ENCODE results near the gene TRIM15. TPM values are rescaled to one million over a fixed set of nuclear protein-coding genes. Genes with fewer than 3 reads are reported as not detected.
"Not testable (repeated sequence)": the region's sequence is repeated elsewhere in the genome, so short reads cannot be mapped to it uniquely, and the experiment has no call there.

TRIM15 gene
- total RNA-seq, 1 donor from 2014 or later, result not detected

DNA sequence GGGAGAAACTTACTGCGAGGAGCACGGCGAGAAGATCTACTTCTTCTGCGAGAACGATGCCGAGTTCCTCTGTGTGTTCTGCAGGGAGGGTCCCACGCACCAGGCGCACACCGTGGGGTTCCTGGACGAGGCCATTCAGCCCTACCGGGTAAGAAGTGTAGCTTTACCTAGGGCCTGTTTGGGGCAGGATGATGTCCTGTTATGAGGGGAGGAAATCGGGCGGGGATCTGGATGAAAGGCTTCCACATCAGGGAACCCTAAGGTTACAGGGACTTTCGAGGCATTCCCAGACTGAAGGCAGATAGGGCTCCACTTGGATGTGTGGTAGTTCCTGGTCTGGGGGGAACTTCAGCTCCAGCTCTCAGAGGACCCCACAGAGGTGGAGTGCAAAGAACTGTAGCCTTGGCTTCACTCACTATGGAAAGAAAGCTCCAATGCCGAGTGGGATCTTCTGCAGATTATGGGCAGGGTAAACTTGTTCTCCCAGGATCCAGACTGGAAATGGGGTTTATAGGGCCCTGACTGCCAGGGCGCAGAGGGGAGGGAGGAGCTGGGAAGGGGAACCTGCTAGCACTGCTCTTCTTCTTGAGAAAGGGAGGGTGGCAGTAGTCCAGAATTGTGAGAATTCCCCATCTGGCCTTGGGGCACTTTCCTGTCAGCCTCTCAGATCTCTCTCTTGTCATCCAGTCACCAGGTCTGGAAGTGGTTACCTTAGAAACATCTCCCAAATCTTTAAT is 740 bp downstream of the TRIM15 start:
- no peak for DNase-seq

DNA sequence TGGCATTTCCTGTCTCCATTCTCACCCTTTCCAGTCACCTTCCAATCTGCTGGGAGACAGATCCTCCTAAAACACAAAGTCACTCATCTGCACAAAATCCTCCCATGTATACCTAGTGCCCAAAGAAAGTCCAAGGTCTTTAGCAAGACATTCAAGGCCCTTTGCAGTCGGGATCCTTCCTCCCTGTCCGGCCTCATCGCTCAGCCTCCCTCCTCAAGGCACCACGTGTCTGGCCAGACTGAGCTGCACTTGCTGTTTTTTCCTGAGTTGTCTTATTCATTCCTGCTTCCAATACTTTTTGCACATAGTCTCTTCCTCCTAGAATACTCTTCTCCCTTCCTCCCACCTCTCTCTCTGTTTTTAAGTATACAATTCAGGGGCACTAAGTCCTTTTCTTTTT is 1.4 kb downstream of the TRIM15 start:
- no peak for DNase-seq

DNA sequence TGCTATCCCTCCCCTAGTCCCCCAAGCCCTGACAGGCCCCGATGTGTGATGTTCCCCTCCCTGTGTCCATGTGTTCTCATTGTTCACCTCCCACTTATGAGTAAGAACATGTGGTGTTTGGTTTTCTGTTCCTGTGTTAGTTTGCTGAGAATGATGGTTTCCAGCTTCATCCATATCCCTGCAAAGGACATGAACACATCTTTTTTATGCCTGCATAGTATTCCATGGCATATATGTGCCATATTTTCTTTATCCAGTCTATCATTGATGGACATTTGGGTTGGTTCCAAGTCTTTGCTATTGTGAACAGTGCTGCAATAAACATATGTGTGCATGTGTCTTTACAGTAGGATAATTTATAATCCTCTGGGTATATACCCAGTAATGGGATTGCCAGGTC is 1.9 kb downstream of the TRIM15 start:
- DNase-seq, result not testable (repeated sequence)

DNA sequence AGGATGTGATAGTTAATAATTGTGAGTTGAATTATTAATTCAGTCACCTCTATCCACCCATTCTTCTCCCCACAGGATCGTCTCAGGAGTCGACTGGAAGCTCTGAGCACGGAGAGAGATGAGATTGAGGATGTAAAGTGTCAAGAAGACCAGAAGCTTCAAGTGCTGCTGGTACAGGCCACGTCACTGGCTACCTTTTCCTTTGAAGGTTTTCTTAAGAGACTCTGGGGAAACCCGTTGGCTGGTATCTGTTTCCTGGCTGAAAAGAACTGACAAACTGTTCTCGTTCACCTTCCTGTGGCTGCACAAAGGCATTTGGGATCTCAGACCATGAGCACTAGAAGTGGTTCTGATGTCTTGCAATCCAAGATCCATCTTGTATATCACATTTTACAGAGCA is 3.8 kb downstream of the TRIM15 start:
- DNase-seq, result no peak

DNA sequence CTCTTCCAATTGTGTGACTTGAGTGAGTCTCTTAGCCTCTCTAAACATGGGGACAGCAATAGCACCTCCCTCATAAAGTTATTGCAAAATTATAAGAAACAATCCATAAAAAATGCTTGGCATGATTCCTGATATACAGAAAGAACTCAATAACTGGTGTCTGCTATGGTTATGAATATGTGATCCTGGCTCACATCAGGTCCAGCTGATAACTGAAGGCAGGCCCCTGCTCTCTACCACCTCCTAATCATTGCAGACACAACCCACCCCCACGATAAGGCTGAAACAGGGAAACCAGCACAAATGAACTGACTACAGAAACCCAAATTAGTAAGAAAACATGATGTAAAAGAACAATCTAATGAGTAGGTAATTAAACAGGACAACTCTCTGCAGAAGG is 5.4 kb downstream of the TRIM15 start:
- DNase-seq, result no peak

DNA sequence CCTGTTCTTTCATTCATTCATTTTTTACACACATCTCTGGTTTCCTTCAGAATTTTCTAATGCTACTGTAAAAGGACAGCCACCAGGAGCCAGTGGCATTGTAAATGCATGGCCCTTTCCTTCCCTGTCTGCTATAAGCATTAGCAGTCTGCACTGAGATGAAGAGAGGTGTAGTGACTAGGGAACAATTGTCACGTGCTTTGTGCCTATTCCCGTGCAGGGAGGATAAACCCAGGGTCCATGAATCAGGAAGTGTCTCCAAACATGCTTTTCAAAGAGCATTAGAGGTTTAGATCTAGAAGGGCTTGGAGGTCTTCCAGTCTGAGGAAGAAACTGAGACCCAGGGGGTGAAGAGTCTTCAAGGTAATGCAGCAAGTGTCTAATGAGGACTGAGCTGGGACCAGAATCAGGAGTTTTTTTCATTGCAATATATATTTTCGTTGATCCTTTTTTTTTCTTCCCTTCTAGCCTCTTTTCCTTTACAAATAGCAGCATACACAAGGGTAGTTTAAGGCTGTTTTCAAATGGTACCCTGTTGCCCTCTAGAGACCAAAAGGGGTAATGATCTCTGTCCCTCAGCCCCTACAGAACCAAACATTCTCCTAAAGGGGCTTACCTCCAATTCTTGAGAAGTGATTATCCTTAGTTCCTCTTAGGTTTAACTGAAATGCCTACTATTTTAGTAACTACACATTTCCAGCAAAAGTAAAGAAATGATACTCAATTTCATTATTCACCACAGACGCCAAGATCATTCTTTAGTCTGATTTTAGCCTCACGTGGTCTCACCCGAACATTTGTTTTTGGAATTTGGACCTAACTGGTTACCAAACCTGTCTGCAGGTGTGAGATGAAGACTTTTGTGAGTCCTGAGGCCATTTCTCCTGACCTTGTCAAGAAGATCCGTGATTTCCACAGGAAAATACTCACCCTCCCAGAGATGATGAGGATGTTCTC is 6.6 kb downstream of the TRIM15 start:
- no peak for DNase-seq

DNA sequence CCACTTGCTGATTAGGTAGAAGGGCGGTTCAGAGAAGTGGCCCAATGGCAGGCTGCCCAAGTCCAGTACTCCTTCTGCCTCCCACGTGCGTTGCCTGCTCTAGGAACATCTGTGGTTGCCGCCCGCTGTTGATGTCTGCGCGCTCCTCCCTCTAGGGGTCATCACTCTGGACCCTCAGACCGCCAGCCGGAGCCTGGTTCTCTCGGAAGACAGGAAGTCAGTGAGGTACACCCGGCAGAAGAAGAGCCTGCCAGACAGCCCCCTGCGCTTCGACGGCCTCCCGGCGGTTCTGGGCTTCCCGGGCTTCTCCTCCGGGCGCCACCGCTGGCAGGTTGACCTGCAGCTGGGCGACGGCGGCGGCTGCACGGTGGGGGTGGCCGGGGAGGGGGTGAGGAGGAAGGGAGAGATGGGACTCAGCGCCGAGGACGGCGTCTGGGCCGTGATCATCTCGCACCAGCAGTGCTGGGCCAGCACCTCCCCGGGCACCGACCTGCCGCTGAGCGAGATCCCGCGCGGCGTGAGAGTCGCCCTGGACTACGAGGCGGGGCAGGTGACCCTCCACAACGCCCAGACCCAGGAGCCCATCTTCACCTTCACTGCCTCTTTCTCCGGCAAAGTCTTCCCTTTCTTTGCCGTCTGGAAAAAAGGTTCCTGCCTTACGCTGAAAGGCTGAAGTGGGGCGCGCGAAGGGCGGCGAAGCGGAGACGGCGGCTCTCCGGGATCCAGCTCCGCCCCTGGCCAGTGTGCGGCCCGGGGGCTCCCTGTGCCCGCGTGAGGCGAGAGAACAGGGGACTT is 8.5 kb downstream of the TRIM15 start:
- DNase-seq, result no peak

DNA sequence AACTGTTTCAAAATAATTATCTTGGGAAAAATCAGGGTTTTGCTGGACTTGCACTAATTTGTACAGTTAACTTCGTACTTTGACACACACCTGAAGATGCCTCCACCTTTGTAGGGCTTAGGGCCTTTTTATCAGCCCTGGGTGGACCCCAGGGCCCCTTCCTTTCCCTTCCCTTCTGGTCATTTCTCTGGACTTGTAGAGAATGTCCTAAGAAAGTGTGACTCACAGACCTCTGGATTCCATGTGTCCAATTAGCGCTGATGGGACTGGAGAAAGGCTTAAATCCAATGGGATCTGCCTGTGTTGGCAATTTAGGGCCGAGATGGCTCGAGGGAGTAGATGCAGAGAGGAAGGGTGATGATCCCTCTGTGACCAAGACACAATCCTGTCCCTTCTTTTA is 9.3 kb downstream of the TRIM15 start:
- DNase-seq, result no peak

DNA sequence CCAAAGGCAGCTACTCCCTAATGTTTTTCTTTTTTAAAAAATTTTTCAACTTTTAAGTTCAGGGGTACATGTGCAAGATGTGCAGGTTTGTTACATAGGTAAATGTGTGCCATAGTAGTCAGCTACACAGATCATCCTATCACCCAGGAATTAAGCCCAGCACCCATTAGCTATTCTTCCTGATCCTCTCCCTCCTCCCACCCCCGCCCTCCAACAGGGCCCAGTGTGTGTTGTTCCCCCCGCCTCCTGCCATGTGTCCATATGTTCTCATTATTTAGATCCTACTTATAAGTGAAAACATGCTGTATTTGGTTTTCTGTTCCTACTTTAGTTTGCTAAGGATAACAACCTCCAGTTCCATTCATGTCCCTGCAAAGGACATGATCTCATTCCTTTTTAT is 12.4 kb downstream of the TRIM15 start:
- DNase-seq, result no peak

DNA sequence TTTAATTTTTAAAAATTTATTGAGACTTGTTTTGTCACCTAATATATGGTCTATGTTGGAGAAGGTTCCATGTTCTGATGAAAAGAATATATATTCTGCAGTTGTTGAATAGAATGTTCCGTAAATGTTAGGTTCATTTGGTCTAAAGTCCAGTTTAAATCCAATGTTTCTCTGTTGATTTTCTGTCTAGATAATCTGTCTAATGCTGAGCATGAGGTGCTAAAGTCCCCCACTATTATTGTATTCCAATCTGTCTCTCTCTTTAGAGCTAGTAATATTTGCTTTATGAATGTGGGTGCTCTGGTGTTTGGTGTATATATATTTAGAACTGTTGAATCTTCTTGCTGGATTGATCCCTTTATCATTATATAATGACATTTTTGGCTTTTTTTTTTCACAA is 15.5 kb downstream of the TRIM15 start:
- no peak for DNase-seq

DNA sequence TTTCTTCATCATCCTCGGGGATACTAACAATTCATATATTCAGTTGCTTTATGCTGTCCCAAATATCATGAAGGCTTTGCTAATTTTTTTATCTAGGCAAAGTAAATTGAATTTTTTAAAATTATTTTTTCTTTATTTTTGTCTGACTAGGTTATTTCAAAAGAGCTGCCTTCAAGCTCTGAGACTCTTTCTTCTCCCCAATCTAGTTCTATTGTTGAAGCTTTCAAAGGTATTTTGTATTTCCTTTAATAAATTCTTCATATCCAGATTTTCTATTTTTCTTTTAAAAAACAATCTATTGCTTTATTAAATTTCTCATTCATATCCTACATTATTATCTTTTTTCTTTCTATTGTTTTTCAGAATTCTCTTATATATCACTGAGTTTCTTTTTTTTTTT is 16.8 kb downstream of the TRIM15 start:
- DNase-seq, result no peak

DNA sequence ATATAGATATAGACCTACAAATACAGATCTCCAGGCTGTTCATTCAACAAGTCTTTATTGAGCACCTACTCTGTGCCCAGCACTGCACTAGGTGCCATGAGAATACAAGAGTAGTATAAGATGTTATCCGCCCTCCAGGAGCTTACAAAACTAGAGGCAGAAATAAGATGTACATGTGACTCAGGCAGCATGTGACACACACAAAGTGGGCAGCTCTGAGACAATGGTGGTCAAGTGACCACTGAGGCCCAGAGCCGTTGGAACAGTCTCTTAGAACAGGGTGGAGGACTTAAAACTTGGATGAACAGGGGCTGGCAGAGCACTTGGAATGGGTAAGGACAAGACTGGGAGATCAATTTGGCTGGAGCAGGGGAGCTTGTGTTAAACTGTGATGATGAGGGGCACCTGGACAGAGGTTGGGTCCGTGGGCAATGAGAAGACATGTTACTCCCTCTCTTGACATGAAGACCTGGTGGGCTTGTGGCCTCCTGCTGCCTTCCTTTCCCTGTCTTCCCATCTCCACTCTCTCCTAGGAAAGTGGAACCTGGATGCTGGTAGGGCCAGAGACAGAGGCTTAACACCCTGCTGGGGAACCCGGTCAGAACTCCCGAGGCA is 21.2 kb downstream of the TRIM15 start:
- no peak for DNase-seq

DNA sequence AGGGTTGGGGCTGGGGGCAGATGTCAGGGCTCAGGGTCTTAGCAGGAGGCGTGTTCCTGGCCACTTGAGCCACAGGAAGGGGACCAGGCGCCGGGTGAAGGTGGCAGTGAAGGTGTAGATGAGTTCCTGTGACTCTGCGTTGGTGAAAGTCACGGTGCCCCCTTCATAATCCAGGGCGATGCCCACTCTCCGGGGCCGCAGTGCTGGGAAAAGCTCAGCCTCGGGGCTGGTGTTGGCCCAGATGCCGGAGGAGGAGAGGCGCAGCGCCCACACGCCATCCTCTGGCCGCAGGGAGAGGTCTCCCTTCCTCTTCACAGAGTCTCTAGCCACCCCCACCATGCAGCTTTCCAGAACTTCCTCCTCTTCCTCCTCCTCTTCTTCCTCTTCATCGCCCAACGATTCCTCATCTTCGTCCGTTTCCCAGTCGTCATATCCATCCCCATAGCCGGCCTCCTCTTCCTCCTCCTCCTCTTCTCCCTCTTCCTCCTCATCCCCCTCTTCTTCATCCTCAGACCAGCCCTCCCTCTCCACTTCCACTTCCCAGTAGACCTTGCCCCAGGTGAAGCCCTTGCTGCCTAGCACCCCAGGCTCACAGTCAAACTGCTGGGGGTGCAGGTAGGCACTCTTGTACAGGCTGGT is 22.6 kb downstream of the TRIM15 start:
- DNase-seq, result no peak

DNA sequence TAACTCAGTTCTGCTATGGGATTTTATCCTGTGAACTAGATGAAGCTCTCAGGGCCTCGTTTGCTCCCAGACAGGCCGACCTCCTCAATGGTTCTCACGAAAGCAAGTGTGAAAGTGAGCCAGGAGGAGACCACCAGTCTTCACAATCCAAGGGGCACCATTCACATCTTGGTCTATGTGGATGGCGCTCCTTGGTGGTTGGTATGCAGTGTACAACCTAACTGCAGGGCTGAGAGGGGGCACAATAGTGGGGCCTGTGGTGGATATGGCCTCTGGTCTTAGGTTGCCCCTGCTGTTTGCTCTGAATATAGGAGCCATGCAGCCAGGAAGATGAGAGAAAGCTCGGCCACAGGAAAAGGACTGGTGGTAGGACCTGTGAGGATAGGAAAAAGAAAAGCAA is 25.2 kb downstream of the TRIM15 start:
- DNase-seq, result no peak

DNA sequence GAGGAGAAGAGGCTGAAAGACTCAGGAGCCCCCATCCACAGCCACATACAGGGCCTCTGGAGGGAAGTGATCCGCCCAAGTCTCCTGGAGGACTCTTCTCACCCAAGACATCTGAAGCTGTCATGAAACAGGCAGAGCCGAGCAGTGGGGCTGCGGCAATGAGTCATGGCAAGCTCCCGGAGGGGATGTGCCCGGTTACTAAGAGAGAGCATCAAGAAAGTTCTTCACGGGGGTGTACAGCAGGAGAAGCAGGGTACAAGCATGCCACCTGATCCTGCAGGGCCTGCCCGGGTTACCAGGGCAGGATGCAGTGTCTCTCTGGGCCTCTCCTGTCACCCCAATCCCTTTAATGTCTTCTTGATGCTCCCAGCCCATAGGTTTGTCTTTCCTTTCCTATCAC is 28.7 kb downstream of the TRIM15 start:
- DNase-seq, result no peak

DNA sequence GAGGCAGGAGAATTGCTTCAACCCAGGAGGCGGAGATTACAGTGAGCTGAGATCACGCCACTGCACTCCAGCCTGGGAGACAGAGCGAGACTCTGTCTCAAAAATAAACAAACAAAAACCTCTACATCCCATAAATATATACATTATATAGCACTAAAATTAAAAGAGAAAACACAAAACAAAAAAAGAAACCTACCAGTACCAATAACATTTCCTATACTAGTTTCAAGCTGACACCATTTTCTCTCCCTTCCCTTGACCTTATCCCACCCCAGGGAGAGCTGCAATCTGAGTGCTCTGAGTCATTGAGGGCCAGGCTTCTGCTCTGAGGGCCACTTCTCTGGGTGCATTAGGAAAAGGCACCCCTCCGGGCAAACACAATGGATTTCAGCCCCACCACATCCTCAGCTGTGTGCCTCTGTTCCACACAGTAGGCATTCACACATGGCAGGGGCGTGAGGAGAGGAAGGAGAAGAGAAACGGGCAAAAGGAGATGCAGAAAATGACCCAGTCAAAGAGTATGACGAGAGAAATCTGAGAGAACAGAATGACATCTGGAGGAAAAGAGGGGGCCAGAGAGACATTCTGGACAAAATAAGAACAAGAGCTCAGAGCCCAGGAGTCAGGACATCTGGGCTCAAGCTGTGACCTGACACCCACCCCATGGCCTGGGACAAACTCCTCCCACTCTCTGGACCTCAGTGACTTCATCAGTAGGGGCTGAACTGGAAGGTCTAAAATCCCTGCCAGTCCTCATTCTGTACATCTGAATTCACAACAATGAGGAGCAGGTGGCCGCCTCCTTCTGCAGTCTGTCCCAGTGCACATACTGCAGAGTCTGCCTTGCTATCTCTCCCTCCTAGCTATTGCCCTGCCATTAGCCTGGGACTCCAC is 31.7 kb downstream of the TRIM15 start:
- DNase-seq, result no peak

DNA sequence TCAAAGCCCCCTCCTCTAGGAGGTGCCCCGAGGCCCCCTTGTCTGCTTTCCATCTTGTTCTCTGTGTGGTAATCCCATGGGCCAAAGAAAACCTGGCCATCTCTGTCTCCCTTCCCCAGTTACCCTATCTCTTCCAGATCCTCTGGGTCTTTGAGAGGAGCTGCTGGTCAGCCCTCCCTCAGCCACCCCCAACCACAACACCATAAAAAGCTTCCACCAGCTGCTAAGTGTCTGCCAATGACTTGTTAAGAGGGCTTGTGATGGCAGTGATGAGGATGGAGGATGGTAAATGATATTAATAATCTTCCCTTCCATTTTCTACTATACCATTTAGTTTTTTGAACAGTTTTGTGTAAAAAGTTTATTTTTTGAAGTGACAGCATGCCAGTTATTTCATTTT is 32.6 kb downstream of the TRIM15 start:
- DNase-seq, result no peak

DNA sequence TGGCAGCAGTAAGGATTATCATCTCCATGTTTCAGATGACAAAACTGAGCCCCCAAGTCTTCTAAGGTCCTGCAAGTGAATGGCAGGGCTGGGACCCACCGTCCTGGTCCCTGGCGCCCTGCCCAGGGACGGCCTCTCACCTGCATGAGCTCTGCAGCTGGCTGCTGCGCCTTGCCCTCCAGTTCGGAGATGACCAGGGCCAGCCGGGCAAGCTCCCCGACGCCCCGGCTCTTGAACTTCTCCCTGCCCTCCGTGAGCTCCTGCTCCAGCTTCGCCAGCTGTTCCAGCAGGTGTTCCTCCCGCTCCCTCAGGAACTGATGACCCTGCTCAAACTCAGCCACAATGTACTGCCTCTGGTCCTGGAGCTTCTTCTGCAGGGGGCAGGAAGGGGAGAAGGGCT is 33.0 kb downstream of the TRIM15 start:
- no peak for DNase-seq

DNA sequence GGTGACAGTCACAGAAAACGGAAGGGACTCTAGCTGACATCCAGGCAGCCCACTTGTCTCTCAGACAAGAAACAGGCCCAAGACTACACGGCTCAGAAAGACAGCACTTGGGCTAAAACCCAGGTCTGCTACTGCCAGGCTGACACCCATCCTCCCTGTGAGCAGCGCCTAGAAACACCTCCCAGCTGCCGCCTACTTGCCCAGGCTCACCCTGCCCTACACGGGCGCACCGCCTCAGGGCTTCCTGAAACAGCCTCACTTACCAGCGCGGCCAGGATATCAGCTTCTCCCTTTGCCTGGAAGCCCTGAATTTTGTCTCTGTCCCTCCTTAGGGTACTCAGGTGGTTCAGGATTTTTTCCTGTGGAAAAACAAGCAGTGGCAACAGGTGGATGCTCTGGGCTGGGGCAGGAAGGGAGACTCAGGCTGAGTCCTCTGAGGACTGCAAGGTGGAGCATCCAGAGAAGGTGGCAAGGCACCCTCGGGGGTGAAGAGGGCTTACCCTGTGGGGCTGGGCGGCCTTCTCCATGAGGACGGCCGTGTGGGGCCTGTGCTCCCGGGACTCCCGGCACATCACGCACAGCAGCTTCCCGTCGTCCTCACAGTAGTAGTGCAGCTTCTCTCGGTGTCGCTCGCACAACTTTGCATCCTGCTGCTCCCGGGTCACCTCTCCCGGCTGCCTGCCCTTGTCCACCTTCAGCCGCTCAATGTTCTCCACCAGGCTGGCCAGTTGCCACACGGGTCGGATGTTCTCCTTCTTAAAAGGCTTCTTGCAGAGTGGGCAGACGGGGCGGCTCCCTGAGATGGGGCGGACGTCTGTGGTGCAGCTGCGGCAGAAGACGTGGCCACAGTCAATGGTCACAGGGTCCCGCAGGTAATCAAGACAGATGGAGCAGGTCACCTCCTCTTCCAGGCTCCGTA is 35.1 kb downstream of the TRIM15 start:
- DNase-seq, result no peak
